Calu3 (cell line): Measurements from ENCODE around the gene ZNF471. TPM values are rescaled to one million over a fixed set of nuclear protein-coding genes. Genes with fewer than 3 reads are reported as not detected.

Source experiments
- BruUV-seq: library from RNA; stranded (reverse); fragments of 400-500 nt; replicated peaks from 2 replicates; lab custom pipeline; 2021; lab: Mats Ljungman, UMichigan
- CTCF ChIA-PET: fragments of 300-600 bp; sonication (Branson Sonifier 250); formaldehyde crosslinking; loops from one replicate; lab custom pipeline; 2022; ENCODE audit warnings: antibody characterized with exemption; lab: Charles Lee
- DNase-seq: peaks from one replicate; pipeline ENCODE4 v3.0.0; 2022
- H3K27ac Mint-ChIP-seq: one replicate; pipeline ENCODE4 v1.8.0; 2022; ENCODE audit warnings: mixed read lengths; ENCODE audit not compliant: unreplicated experiment
- H3K27me3 Mint-ChIP-seq: one replicate; pipeline ENCODE4 v1.8.0; 2022; ENCODE audit warnings: mixed read lengths; ENCODE audit not compliant: unreplicated experiment
- H3K36me3 Mint-ChIP-seq: one replicate; pipeline ENCODE4 v1.8.0; 2022; ENCODE audit warnings: mild to moderate bottlenecking, moderate library complexity, mixed read lengths; ENCODE audit not compliant: insufficient read depth, unreplicated experiment
- H3K4me1 Mint-ChIP-seq: one replicate; pipeline ENCODE4 v1.8.0; 2022; ENCODE audit warnings: mild to moderate bottlenecking, low read depth, mixed read lengths; ENCODE audit not compliant: unreplicated experiment
- H3K4me3 Mint-ChIP-seq: one replicate; pipeline ENCODE4 v1.8.0; 2022; ENCODE audit warnings: mild to moderate bottlenecking, low read depth, moderate library complexity, mixed read lengths; ENCODE audit not compliant: unreplicated experiment
- H3K9me3 Mint-ChIP-seq: one replicate; pipeline ENCODE4 v1.8.0; 2022; ENCODE audit warnings: low read depth, mixed read lengths; ENCODE audit not compliant: unreplicated experiment
- CTCF ChIP-seq: fragments of 200-600 bp; IDR thresholded peaks from one replicate; pipeline ENCODE4 v1.8.0; 2022; ENCODE audit warnings: antibody characterized with exemption; ENCODE audit not compliant: unreplicated experiment
- intact Hi-C: fragments of 100-400 bp; cut with micrococcal nuclease; formaldehyde crosslinking; loops from one replicate; pipeline ENCODE4 v1.10.0; 2022; ENCODE audit not compliant: unreplicated experiment
- total RNA-seq: library from RNA; stranded (reverse); gene quantifications from 2 replicates; pipeline ENCODE4 v1.2.3, GENCODE V29; 2022

Gene ZNF471
- total RNA-seq, 1 experiment from 2014 or later: 0.07 TPM

DNA sequence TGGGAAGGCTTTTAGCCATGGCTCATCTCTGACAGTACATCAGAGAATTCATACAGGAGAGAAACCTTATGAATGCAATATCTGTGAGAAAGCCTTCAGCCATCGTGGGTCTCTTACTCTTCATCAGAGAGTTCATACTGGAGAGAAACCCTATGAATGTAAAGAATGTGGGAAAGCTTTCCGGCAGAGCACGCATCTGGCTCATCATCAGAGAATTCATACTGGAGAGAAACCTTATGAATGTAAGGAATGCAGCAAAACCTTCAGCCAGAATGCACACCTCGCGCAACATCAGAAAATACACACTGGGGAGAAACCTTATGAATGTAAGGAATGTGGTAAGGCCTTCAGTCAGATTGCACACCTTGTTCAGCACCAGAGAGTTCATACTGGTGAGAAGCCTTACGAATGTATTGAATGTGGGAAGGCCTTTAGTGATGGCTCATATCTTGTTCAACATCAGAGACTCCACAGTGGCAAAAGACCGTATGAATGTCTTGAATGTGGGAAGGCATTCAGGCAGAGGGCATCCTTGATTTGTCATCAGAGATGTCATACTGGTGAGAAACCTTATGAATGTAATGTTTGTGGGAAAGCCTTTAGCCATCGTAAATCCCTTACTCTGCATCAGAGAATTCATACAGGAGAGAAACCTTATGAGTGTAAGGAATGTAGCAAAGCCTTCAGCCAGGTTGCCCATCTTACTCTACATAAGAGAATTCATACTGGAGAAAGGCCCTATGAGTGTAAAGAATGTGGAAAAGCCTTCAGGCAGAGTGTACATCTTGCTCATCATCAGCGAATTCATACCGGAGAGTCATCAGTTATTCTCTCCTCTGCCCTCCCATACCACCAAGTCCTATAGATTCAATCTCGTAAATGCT lies 70.3 kb downstream of the ZNF471 start:
- TF ChIP-seq CTCF: no peak
- H3K36me3 Mint-ChIP-seq: no peaks in the 10 kb centered on the region
- H3K4me1 Mint-ChIP-seq: no peaks in the 10 kb centered on the region
- no peak overlapping the region for H3K27ac Mint-ChIP-seq
- H3K4me3 Mint-ChIP-seq: no peak overlapping the region
- H3K27me3 Mint-ChIP-seq: no peaks in the 10 kb centered on the region
- no peak for DNase-seq
- intact Hi-C loops: no loop called here
- CTCF ChIA-PET: no interaction called here
- BruUV-seq: no TSS peak
- H3K9me3 Mint-ChIP-seq: peaks cover 32% of the 10 kb centered on the region

Other genes with a start within 250 kb of the ZNF471 start
- gene EDDM13, start 235.1 kb upstream of the ZNF471 start, total RNA-seq: not detected in 2 replicates
- gene ZSCAN5A, start 193.0 kb upstream of the ZNF471 start, total RNA-seq: 13.5 and 14.9 TPM in 2 replicates
- 1.5 and 1.7 TPM in 2 replicates for gene ZNF582, start 114.3 kb upstream of the ZNF471 start, total RNA-seq
- 2.3 and 3.8 TPM in 2 replicates for gene ZNF583, start 103.5 kb upstream of the ZNF471 start, total RNA-seq
- not detected in 2 replicates for gene ZNF667, start 30.5 kb upstream of the ZNF471 start, total RNA-seq
- not detected in 2 replicates for gene ZFP28, start 31.1 kb downstream of the ZNF471 start, total RNA-seq
- gene ZNF470, start 59.6 kb downstream of the ZNF471 start, total RNA-seq: 0.68 and 1.4 TPM in 2 replicates
- 1.7 and 1.8 TPM in 2 replicates for gene ZNF71, start 87.4 kb downstream of the ZNF471 start, total RNA-seq
- gene SMIM17, start 135.3 kb downstream of the ZNF471 start, total RNA-seq: not detected in 2 replicates
- not detected in 2 replicates for gene ZNF835, start 163.9 kb downstream of the ZNF471 start, total RNA-seq